ENCODE measurements around the gene LENG8. TPM values are rescaled to one million over a fixed set of nuclear protein-coding genes. Genes with fewer than 3 reads are reported as not detected.

Gene LENG8
- total and polyA plus RNA-seq, 2 of the 13 experiments (the other 11 are each of a cell fraction or from before 2014, with no cell fraction given) = 14.3 to 41.9 TPM

DNA sequence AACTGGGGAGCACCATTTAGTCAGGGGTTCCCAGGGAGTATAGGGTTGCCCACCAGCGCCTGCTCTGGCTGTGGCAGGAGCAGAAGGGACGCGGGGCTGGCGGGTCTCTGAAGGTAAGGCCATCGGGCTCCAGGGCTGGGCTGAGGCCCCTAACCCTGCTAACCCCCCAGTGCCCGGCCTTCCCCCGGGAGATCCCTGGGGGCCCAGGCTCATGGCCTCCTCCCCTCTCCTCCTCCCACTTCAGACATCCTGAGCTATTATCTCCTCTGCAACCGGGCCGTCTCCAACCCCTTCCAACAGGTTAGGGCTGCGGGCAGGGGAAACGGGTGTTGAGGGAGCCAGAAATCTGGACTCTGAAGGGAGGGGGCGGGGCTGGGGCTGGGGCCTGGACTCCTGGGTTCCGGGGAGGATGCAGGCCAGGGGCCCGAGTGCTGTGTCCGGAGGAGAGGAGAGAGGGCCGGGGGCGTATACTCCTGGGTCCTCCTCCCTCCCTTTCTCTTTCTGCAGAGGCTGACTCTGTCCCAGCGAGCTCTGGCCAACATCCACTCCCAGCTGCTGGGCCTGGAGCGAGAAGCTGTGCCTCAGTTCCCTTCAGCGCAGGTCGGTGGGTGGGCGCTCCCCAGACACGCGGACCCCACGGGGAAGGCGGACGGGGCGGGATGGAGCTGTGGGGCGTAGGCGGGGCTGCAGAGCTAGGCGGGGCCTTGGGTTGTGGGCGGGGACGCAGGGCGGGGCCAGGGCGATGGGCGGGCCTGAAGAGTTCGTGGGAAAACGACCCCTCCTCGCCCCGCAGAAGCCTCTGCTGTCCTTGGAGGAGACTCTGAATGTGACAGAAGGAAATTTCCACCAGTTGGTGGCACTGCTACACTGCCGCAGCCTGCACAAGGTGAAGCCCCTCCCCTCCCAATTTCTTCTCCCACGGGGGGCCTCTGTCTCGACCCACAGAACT, 18.4 kb upstream of the LENG8 start (continued):
- TF ChIP-seq, protein P1, sequence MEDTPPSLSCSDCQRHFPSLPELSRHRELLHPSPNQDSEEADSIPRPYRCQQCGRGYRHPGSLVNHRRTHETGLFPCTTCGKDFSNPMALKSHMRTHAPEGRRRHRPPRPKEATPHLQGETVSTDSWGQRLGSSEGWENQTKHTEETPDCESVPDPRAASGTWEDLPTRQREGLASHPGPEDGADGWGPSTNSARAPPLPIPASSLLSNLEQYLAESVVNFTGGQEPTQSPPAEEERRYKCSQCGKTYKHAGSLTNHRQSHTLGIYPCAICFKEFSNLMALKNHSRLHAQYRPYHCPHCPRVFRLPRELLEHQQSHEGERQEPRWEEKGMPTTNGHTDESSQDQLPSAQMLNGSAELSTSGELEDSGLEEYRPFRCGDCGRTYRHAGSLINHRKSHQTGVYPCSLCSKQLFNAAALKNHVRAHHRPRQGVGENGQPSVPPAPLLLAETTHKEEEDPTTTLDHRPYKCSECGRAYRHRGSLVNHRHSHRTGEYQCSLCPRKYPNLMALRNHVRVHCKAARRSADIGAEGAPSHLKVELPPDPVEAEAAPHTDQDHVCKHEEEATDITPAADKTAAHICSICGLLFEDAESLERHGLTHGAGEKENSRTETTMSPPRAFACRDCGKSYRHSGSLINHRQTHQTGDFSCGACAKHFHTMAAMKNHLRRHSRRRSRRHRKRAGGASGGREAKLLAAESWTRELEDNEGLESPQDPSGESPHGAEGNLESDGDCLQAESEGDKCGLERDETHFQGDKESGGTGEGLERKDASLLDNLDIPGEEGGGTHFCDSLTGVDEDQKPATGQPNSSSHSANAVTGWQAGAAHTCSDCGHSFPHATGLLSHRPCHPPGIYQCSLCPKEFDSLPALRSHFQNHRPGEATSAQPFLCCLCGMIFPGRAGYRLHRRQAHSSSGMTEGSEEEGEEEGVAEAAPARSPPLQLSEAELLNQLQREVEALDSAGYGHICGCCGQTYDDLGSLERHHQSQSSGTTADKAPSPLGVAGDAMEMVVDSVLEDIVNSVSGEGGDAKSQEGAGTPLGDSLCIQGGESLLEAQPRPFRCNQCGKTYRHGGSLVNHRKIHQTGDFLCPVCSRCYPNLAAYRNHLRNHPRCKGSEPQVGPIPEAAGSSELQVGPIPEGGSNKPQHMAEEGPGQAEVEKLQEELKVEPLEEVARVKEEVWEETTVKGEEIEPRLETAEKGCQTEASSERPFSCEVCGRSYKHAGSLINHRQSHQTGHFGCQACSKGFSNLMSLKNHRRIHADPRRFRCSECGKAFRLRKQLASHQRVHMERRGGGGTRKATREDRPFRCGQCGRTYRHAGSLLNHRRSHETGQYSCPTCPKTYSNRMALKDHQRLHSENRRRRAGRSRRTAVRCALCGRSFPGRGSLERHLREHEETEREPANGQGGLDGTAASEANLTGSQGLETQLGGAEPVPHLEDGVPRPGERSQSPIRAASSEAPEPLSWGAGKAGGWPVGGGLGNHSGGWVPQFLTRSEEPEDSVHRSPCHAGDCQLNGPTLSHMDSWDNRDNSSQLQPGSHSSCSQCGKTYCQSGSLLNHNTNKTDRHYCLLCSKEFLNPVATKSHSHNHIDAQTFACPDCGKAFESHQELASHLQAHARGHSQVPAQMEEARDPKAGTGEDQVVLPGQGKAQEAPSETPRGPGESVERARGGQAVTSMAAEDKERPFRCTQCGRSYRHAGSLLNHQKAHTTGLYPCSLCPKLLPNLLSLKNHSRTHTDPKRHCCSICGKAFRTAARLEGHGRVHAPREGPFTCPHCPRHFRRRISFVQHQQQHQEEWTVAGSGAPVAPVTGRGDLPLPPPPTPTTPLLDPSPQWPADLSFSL (CRISPR knock-in tag; IDR thresholded peaks at IDR 0.05) = no peak
- TF ChIP-seq SIN3A (IDR thresholded peaks at IDR 0.05; ENCODE audit: borderline replicate concordance, low read depth, low read length) (no peak), NONO (IDR thresholded peaks at IDR 0.05) (no peak), NONO (CRISPR knock-in tag; conservative IDR thresholded peaks at IDR 0.05) (0 out of 2 replicates have a peak, but pooled peaks have one; percentile 14), SMARCC2 (IDR thresholded peaks at IDR 0.05) (no peak), RBAK (CRISPR knock-in tag; IDR thresholded peaks at IDR 0.05) (no peak), PHF21A (CRISPR knock-in tag; IDR thresholded peaks at IDR 0.05) (no peak), ZNF746 (CRISPR knock-in tag; IDR thresholded peaks at IDR 0.05) (no peak), BCL6 (CRISPR knock-in tag; IDR thresholded peaks at IDR 0.05) (no peak), NRL (CRISPR knock-in tag; IDR thresholded peaks at IDR 0.05; ENCODE audit: borderline replicate concordance) (no peak), CHD2 (IDR thresholded peaks at IDR 0.05; ENCODE audit: low read depth, low read length) (no peak), ZNF891 (CRISPR knock-in tag; IDR thresholded peaks at IDR 0.05) (no peak), SRF (IDR thresholded peaks at IDR 0.05; ENCODE audit: low read depth, low read length) (no peak), RAD51 (IDR thresholded peaks at IDR 0.05; ENCODE audit: borderline replicate concordance) (no peak), SKI (IDR thresholded peaks at IDR 0.05; ENCODE audit: partially characterized antibody) (no peak), ZNF556 (CRISPR knock-in tag; IDR thresholded peaks at IDR 0.05; ENCODE audit: borderline replicate concordance) (no peak)
- TF ChIP-seq, protein P2, sequence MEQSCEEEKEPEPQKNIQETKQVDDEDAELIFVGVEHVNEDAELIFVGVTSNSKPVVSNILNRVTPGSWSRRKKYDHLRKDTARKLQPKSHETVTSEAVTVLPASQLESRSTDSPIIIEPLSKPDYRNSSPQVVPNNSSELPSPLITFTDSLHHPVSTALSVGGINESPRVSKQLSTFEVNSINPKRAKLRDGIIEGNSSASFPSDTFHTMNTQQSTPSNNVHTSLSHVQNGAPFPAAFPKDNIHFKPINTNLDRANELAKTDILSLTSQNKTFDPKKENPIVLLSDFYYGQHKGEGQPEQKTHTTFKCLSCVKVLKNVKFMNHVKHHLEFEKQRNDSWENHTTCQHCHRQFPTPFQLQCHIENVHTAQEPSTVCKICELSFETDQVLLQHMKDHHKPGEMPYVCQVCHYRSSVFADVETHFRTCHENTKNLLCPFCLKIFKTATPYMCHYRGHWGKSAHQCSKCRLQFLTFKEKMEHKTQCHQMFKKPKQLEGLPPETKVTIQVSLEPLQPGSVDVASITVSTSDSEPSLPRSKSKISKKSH (CRISPR knock-in tag; IDR thresholded peaks at IDR 0.05; ENCODE audit: borderline replicate concordance) = no peak
- TF ChIP-seq, protein P3, sequence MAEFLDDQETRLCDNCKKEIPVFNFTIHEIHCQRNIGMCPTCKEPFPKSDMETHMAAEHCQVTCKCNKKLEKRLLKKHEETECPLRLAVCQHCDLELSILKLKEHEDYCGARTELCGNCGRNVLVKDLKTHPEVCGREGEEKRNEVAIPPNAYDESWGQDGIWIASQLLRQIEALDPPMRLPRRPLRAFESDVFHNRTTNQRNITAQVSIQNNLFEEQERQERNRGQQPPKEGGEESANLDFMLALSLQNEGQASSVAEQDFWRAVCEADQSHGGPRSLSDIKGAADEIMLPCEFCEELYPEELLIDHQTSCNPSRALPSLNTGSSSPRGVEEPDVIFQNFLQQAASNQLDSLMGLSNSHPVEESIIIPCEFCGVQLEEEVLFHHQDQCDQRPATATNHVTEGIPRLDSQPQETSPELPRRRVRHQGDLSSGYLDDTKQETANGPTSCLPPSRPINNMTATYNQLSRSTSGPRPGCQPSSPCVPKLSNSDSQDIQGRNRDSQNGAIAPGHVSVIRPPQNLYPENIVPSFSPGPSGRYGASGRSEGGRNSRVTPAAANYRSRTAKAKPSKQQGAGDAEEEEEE (CRISPR knock-in tag; IDR thresholded peaks at IDR 0.05; ENCODE audit: borderline replicate concordance) = no peak
- TF ChIP-seq, protein P4, sequence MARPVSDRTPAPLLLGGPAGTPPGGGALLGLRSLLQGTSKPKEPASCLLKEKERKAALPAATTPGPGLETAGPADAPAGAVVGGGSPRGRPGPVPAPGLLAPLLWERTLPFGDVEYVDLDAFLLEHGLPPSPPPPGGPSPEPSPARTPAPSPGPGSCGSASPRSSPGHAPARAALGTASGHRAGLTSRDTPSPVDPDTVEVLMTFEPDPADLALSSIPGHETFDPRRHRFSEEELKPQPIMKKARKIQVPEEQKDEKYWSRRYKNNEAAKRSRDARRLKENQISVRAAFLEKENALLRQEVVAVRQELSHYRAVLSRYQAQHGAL (CRISPR knock-in tag; IDR thresholded peaks at IDR 0.05; ENCODE audit: not compliant biosample characterization) = no peak

Measured in HepG2 (cell line).